Activated CD8-positive, alpha-beta memory T cell treated with anti-CD3 and anti-CD28 coated beads, Interleukin-2, amount 50 U/mL, for 48 hours (primary cell): ENCODE data around the gene STX4.

Experiments
- DNase-seq: peaks from one replicate; pipeline ENCODE4 v3.0.0-alpha.2; 2020

STX4 gene

DNA sequence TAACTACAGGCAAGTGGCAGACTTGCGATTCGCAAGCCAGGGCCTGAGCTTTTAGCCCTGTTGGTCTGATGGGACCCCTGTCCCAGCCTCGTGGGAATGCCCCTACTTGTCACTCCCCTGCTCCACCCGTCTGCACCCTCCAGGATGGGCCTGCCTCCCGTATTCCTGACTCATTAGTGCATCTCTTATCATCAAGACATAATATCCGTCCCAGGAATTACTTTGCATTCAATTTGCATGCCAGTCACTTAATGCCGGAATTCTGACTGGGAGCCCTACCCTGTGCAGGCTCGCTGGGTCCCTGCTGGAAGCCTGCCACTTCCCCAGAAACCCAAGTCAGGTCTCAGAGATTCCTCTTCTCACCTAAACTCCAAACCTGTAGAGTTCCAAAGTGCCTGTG, 52.1 kb downstream of the STX4 start:
- DNase-seq = no peak

DNA sequence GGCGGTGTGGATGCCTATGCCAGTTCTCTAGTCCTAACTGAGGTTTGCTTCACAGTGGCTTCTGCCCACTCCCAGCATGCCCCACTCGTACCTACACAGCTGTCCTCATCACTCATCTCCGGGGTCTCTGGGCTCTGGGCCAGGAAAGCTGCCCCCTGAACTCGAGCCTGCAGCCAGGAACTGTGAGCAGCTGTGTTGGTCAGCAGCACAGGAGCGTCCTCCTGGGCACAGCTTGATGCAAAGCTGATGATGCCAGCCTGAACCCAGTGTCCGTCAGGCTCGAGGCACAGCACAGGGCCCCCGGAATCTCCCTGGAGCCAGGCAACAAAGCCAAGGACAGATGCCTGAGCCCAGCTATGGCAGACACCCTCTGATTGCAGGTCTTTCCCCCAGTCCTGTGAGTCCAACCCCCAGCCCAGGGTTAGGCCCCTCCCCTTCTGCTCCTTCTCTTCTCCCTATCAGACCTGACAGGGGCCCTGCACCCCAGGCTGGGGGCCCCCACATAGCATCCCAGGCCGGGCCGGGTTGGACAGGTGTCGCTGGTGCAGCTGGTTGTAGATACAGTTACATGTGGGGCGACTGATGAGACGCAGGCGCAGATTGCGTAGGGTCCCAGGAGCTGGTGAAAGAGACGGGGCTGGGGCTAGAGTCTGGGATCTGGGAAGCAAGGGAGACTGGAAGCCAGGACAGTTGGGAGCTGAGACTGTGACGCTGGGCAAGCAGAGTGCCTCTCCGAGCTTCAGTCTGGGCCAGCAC, 52.7 kb downstream of the STX4 start:
- DNase-seq = no peak

DNA sequence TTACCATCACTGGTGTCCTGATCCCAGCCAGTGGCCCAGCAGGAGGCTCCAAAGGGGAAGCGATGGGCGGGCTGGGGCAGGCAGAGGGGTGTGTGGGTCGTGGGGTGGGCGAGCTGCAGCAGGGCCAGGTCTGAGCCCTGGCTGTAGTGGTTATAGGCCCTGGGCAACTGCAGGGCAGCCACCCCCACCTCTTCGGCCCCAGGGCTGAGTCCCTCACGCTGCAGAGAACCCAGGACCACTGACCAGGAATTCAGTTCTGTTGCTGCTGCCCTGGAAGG, 53.2 kb downstream of the STX4 start:
- no peak for DNase-seq

DNA sequence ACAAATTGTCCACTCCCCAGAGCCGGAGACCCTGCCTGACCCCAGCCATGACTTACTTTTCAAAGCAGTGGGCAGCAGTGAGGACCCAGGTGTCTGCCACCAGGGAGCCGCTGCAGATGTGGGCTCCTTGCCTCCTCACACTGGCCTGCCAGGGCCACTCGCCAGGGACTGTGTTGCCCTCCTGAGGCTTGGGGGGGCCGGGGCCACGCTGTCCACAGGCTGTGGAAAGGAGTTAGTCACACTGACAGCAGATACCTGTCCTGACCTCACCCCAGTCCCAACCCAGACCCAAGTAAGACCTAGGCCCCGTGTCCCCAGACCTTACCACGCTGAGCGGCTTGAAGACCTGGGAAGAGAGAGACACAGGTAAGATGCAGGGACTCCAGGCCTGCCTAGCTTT, 54.1 kb downstream of the STX4 start:
- DNase-seq = no peak

DNA sequence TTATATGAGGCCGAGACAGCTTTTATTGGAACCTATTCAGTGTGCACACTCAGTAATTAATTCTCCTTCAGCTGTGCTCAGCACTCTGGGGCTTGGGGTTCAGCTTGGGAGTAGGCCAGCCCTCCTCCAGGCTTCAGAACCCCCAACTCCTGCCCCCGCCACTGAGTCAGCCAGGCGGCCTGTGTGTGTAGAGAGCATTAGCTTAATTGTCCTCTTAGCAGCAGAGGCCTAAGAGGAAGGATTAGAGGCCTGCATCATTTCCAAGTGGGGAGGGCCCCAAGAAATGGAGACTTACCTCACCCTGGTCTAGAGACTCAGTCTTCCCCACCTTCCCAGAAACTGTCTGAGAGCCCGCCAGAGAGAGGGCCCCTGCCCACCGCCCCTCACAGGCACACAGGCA, 54.6 kb downstream of the STX4 start:
- DNase-seq = no peak

DNA sequence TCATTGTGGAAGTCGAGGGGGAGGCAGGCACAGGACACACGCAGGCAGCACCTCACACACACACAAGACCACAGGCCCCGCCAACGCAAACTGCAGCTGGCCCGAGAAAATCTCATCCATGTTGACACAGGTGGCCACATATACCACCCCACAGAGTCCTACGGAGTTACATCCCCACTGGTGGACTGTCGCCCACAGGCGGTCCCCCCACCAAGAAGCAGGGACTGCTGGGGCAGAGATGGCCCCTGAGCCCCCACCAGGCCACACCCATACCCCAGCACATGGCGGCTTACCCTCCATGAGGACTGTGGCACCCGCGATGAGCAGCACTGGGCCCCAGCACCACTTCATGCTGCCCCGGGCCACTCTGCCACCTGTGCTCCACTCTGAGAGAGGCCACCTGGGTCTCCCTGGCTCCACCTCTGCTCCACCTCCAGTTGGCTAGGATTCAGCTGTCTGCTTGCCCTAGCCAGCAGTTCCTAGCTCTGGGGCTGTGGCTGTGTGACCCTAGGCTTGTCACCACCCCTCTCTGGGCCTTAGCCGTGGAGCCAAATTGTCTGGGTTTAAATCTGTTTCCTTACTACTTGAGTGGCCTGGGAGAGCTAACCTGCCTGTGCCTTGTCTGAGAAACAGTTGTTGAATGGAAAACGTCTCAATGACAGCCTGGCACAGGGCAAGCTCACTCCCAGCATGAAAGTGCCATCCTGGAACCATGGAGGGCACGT, 55.3 kb downstream of the STX4 start, which contains the start of gene PRSS53:
Gene PRSS53 (minus strand): TSS at position 485 of the 725 bp plus-strand sequence. CDS start 134 bp downstream, at position 351.
- DNase-seq = no peak

DNA sequence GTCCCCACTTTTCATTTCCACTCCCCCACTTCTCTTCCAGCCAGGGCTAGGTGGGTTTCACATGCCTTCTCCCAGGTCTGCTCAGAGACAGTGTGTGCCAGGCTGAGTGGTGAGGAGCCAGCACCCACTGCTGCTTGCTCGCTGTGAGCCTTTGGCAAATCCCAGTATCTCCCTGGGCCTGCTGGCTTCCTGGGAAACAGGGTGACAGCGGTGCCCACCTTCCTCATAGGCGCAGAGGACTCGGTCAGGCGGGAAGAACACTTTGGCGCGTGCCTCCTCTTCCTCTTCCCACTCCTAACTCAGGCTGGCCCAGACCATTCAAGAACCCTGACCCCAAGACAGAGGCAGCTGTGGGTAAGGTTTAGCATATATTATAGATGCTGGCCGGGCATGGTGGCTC, 55.8 kb downstream of the STX4 start:
- no peak for DNase-seq
